K562 (cell line): ENCODE data around the gene HERC3.

Experiments used
- ATF6 ChIP-seq: sonication (generic); formaldehyde crosslinking; IDR thresholded peaks from 2 replicates; pipeline ENCODE4 v1.4.0; 2020; ENCODE audit warnings: mild to moderate bottlenecking, missing genetic modification reagents
- CHD2 ChIP-seq: IDR thresholded peaks from 2 replicates; pipeline ENCODE4 v1.6.1; 2011; ENCODE audit warnings: low read depth, low read length
- ERF ChIP-seq: fragments of 450-650 bp; formaldehyde crosslinking; IDR thresholded peaks from 2 replicates; pipeline ENCODE4 v1.4.0; 2020; ENCODE audit warnings: mild to moderate bottlenecking, mixed read lengths
- FOSL1 ChIP-seq: fragments of 200-800 bp; sonication (Bioruptor generic); conservative IDR thresholded peaks from 2 replicates; pipeline ENCODE4 v1.6.1; 2016; ENCODE audit warnings: missing genetic modification characterization, missing compliant biosample characterization
- GABPA ChIP-seq: fragments of 200-800 bp; sonication (Bioruptor generic); conservative IDR thresholded peaks from 2 replicates; pipeline ENCODE4 v1.6.1; 2016; ENCODE audit warnings: low read depth, missing genetic modification characterization, missing compliant biosample characterization
- HNRNPH1 ChIP-seq: fragments of 200-400 bp; formaldehyde crosslinking; optimal IDR thresholded peaks from 2 replicates; pipeline ENCODE3; 2017; ENCODE audit warnings: low read depth, mild to moderate bottlenecking, low read length, moderate library complexity
- MCM5 ChIP-seq: fragments of 450-650 bp; IDR thresholded peaks from 2 replicates; pipeline ENCODE4 v1.6.1; 2016; ENCODE audit warnings: low read depth
- PCBP1 ChIP-seq: fragments of 200-400 bp; formaldehyde crosslinking; IDR thresholded peaks from 2 replicates; pipeline ENCODE4 v1.6.1; 2018; ENCODE audit warnings: mild to moderate bottlenecking, low read depth, low read length; ENCODE audit not compliant: poor library complexity, severe bottlenecking
- POLR2A ChIP-seq: fragments of 450-650 bp; conservative IDR thresholded peaks from 2 replicates; pipeline ENCODE4 v1.6.1; 2016
- POU5F1 ChIP-seq: fragments of 150-350 bp; IDR thresholded peaks from 2 replicates; pipeline ENCODE4 v1.6.1; 2014; ENCODE audit warnings: borderline replicate concordance, low read length, low read depth, mild to moderate bottlenecking; ENCODE audit not compliant: partially characterized antibody
- RBM17 ChIP-seq: fragments of 200-400 bp; formaldehyde crosslinking; IDR thresholded peaks from 2 replicates; pipeline ENCODE4 v1.6.1; 2017; ENCODE audit warnings: low read depth, mild to moderate bottlenecking, low read length, borderline replicate concordance
- YY1 ChIP-seq, 3 experiments: IDR thresholded peaks; 2 replicates each; pipeline ENCODE4 v1.6.1; 2011; ENCODE audit warnings: low read length in 2 of 3, mild to moderate bottlenecking in 2 of 3, moderate library complexity in 2 of 3, borderline replicate concordance in 1 of 3, control low read depth in 1 of 3, low read depth in 1 of 3; ENCODE audit not compliant: insufficient read depth in 3 of 3, insufficient replicate concordance in 2 of 3, control insufficient read depth in 1 of 3, insufficient read length in 1 of 3; ENCODE audit errors: extremely low read depth in 1 of 3
- ZFP30 ChIP-seq: fragments of 250-450 bp; sonication (Bioruptor Pico); IDR thresholded peaks from 2 replicates; pipeline ENCODE4 v1.8.0; 2022; ENCODE audit warnings: moderate library complexity, mild to moderate bottlenecking, inconsistent platforms, borderline replicate concordance
- ZNF518B ChIP-seq: fragments of 250-450 bp; sonication (Bioruptor Pico); IDR thresholded peaks from 2 replicates; pipeline ENCODE4 v1.5.0; 2021; ENCODE audit warnings: mild to moderate bottlenecking, moderate library complexity

DNA sequence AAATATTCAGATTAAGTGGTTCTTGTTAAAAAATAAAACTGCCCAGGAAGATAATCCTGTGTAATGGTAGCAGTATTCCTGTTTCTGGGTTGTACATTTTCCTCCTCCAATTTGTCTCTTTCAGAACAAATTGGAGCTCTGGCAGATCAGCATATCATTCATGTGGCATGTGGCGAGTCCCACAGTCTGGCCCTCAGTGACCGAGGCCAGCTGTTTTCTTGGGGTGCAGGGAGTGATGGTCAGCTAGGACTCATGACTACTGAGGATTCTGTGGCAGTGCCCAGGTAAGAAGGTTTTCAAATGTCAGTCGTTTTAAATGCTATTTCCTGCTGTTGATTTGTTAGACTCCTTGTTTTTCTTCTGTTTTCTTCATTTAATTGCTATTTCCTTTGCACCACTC, 57.4 kb downstream of the HERC3 start:
- no peak for TF ChIP-seq ZNF518B (CRISPR knock-in tag)
- TF ChIP-seq FOSL1 (tag), result no peak
- no peak for TF ChIP-seq YY1 (IDR thresholded peaks at IDR 0.05; ENCODE audit: borderline replicate concordance in 1 of 3, control insufficient read depth in 1 of 3, extremely low read depth in 1 of 3, insufficient read depth in 3 of 3, insufficient read length in 1 of 3, insufficient replicate concordance in 2 of 3, low read depth in 1 of 3, low read length in 2 of 3)
- TF ChIP-seq POLR2A, result no peak
- TF ChIP-seq RBM17, result no peak
- TF ChIP-seq ERF (CRISPR knock-in tag), result no peak
- no peak for TF ChIP-seq ATF6 (CRISPR knock-in tag)
- no peak for TF ChIP-seq POU5F1
- TF ChIP-seq HNRNPH1, result no peak
- no peak for TF ChIP-seq ZFP30
- no peak for TF ChIP-seq MCM5
- TF ChIP-seq PCBP1, result no peak
- TF ChIP-seq CHD2, result no peak
- no peak for TF ChIP-seq GABPA
